HG02571 (cell line): Measurements from ENCODE around the gene GNAT1.
A peak's percentile ranks its signal among the peaks of the same experiment; 100 is the strongest.
"Not testable (repeated sequence)": the region's sequence is repeated elsewhere in the genome, so short reads cannot be mapped to it uniquely, and the experiment has no call there.

Experiments
- ATAC-seq: cut with Tn5 transposase; IDR thresholded peaks from one replicate; pipeline ENCODE4 v1.9.1; 2021; ENCODE audit warnings: mild to moderate bottlenecking, moderate library complexity; ENCODE audit not compliant: unreplicated experiment

The GNAT1 gene

GRCh38 chr3:50217681-50218080, 26.3 kb downstream of the GNAT1 start:
- ATAC-seq = no peak

- ATAC-seq = no peak
Measured at GRCh38 chr3:50218448-50218847, 27.0 kb downstream of the GNAT1 start.

GRCh38 chr3:50219285-50219684, 27.9 kb downstream of the GNAT1 start:
- no peak for ATAC-seq

GRCh38 chr3:50220109-50220508, 28.7 kb downstream of the GNAT1 start:
- no peak for ATAC-seq

GRCh38 chr3:50221051-50221410, 29.6 kb downstream of the GNAT1 start:
- ATAC-seq = no peak

GRCh38 chr3:50221411-50222168, 30.2 kb downstream of the GNAT1 start:
- ATAC-seq = no peak

GRCh38 chr3:50222169-50222528, 30.7 kb downstream of the GNAT1 start:
- no peak for ATAC-seq

- no peak for ATAC-seq
Measured at GRCh38 chr3:50224639-50225038, 33.2 kb downstream of the GNAT1 start.

- ATAC-seq = peak; percentile 1
Measured at GRCh38 chr3:50226888-50227389, 35.5 kb downstream of the GNAT1 start.

- ATAC-seq = peak; percentile 86
Measured at GRCh38 chr3:50227390-50228183, 36.2 kb downstream of the GNAT1 start.

GRCh38 chr3:50228184-50228763, 36.9 kb downstream of the GNAT1 start:
- not testable (repeated sequence) for ATAC-seq

GRCh38 chr3:50229490-50229889, 38.1 kb downstream of the GNAT1 start:
- ATAC-seq = no peak

GRCh38 chr3:50230104-50230793, 38.8 kb downstream of the GNAT1 start:
- no peak for ATAC-seq

GRCh38 chr3:50230794-50231125, 39.4 kb downstream of the GNAT1 start:
- no peak for ATAC-seq

GRCh38 chr3:50231581-50231980, 40.2 kb downstream of the GNAT1 start:
- ATAC-seq = no peak

GRCh38 chr3:50232303-50232702, 40.9 kb downstream of the GNAT1 start:
- ATAC-seq = no peak

- no peak for ATAC-seq
Measured at GRCh38 chr3:50233176-50233575, 41.8 kb downstream of the GNAT1 start.

GRCh38 chr3:50235716-50236483, 44.5 kb downstream of the GNAT1 start, which contains the start of gene GNAI2:
Gene GNAI2 (plus strand): TSS chr3:50236204. CDS start chr3:50236336, 132 bp downstream.
- peak; percentile 94 for ATAC-seq

GRCh38 chr3:50236484-50237132, 45.2 kb downstream of the GNAT1 start:
- ATAC-seq = no peak

GRCh38 chr3:50237133-50237651, 45.8 kb downstream of the GNAT1 start:
- no peak for ATAC-seq
